Keratinocyte (primary cell): ENCODE measurements around the gene GCFC2. TPM values are rescaled to one million over a fixed set of nuclear protein-coding genes. Genes with fewer than 3 reads are reported as not detected.

Experiments
- DNase-seq: peaks from one replicate; pipeline ENCODE4 v3.0.0-alpha.2; 2011; ENCODE audit warnings: low read depth, missing footprints, low spot score
- FAIRE-seq: peaks from 2 replicates; lab custom pipeline; 2011; peaks lifted over from hg19 to GRCh38; lab: Jason Lieb, UNC
- H2AFZ ChIP-seq: 2 replicates; pipeline ENCODE4 v1.6.0; 2012; ENCODE audit warnings: low read length, control low read depth, inconsistent platforms; ENCODE audit not compliant: control insufficient read depth
- H3K27ac ChIP-seq: 2 replicates; pipeline ENCODE4 v1.5.1; 2011; ENCODE audit warnings: low read length; ENCODE audit not compliant: control insufficient read depth, insufficient read depth
- H3K27me3 ChIP-seq: 3 replicates; pipeline ENCODE4 v1.6.0; 2011; ENCODE audit warnings: low read length; ENCODE audit not compliant: control insufficient read depth, insufficient read depth; ENCODE audit errors: extremely low read depth
- H3K36me3 ChIP-seq, 2 experiments: 2 replicates in 1 of 2; 3 replicates in 1 of 2; pipeline ENCODE4 v1.5.1; 2011; ENCODE audit warnings: low read length in 2 of 2, mild to moderate bottlenecking in 1 of 2; ENCODE audit not compliant: control insufficient read depth in 2 of 2, insufficient read depth in 2 of 2; ENCODE audit errors: extremely low read depth in 1 of 2
- H3K4me1 ChIP-seq: 3 replicates; pipeline ENCODE4 v1.5.1; 2011; ENCODE audit warnings: low read length; ENCODE audit not compliant: control insufficient read depth, insufficient read depth; ENCODE audit errors: extremely low read depth
- H3K4me2 ChIP-seq: 3 replicates; pipeline ENCODE4 v1.6.0; 2011; ENCODE audit warnings: low read depth, low read length; ENCODE audit not compliant: control insufficient read depth, insufficient read depth; ENCODE audit errors: extremely low read depth
- H3K4me3 ChIP-seq, 3 experiments: fragments of 200-600 bp in 1 of 3; sonication (generic) in 1 of 3; 2 replicates in 2 of 3; 3 replicates in 1 of 3; pipeline ENCODE4 v1.5.1; 2011 to 2016; ENCODE audit warnings: low read length in 3 of 3, mild to moderate bottlenecking in 3 of 3, control low read depth in 2 of 3, inconsistent platforms in 1 of 3, low read depth in 1 of 3, mixed read lengths in 1 of 3, mixed run types in 1 of 3, moderate library complexity in 1 of 3; ENCODE audit not compliant: control insufficient read depth in 2 of 3, insufficient read depth in 2 of 3; ENCODE audit errors: extremely low read depth in 1 of 3
- H3K79me2 ChIP-seq: 2 replicates; pipeline ENCODE4 v1.6.0; 2012; ENCODE audit warnings: low read length; ENCODE audit not compliant: control insufficient read depth, insufficient read depth
- H3K9ac ChIP-seq: 3 replicates; pipeline ENCODE4 v1.6.0; 2011; ENCODE audit warnings: low read length; ENCODE audit not compliant: control insufficient read depth, insufficient read depth; ENCODE audit errors: extremely low read depth
- H3K9me1 ChIP-seq: 3 replicates; pipeline ENCODE4 v1.6.0; 2011; ENCODE audit warnings: low read length; ENCODE audit not compliant: control insufficient read depth, insufficient read depth; ENCODE audit errors: extremely low read depth
- H3K9me3 ChIP-seq: 2 replicates; pipeline ENCODE4 v1.5.1; 2012; ENCODE audit warnings: low read depth, low read length; ENCODE audit not compliant: control insufficient read depth
- H4K20me1 ChIP-seq: 3 replicates; pipeline ENCODE4 v1.6.0; 2011; ENCODE audit warnings: low read length; ENCODE audit not compliant: control insufficient read depth, insufficient read depth; ENCODE audit errors: extremely low read depth
- EZH2 ChIP-seq: IDR thresholded peaks from one replicate; pipeline ENCODE4 v1.6.1; 2012; ENCODE audit warnings: inconsistent platforms, mild to moderate bottlenecking, low read length, moderate library complexity
- dilution Hi-C: fragments of 300-500 bp; cut with MboI; formaldehyde crosslinking; loops from one replicate; pipeline ENCODE4 v1.7.0; 2020; ENCODE audit warnings: low sequenced_read_pairs; ENCODE audit not compliant: extremely low pct_ligation_motif_present
- polyA plus RNA-seq, 5 experiments: library from polyadenylated mRNA; depleted of rRNA in 3 of 5; stranded (reverse) in 3 of 5; stranded (forward) in 1 of 5; unstranded in 1 of 5; fragments of >200 nt; gene quantifications; 1 replicate in 1 of 5; 2 replicates in 3 of 5; 3 replicates in 1 of 5; pipeline versions ENCODE4 v1.2.1 to v1.2.3, GENCODE V29; 2011 to 2012; ENCODE audit warnings: missing spikeins in 2 of 5, low read depth in 1 of 5, low replicate concordance in 1 of 5
- TF ChIP-seq, protein P1 (sequence below), 3 experiments: IDR thresholded peaks in 1 of 3; conservative IDR thresholded peaks in 1 of 3; optimal IDR thresholded peaks in 1 of 3; 2 replicates in 2 of 3; 3 replicates in 1 of 3; pipeline versions ENCODE3 to v1.5.1; 2011; ENCODE audit warnings: low read length in 3 of 3, mild to moderate bottlenecking in 3 of 3, moderate library complexity in 2 of 3, control low read depth in 1 of 3, inconsistent platforms in 1 of 3; ENCODE audit not compliant: insufficient read depth in 2 of 3; ENCODE audit errors: extremely low read depth in 1 of 3

Gene GCFC2
- polyA plus RNA-seq, 1 donor (not counting 4 experiments of a cell fraction or from before 2014, with no cell fraction given), result 17.0 TPM

DNA sequence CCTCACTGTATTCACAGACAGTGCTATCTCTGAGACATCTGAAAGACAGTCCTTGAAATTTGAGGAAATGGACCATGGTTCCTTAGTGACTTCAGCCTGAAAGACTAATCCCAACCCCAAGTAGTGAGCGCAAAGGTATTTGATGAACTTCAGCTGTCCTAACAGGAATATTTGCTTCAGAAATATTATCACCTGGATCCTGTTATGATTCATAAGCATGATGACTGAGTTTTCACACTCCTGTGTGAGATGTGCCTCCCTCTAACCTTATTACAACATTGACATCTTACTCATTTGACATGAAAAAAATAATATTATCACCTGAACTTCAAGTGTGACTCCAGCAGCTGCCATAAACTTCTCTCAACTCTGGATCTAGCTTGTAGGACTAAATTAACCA is 75.8 kb downstream of the GCFC2 start:
- no peak for DNase-seq
- Histone ChIP-seq H3K36me3 (no peaks in the 10 kb centered on the region), H3K4me3 (no peak overlapping the region), H3K79me2 (no peaks in the 10 kb centered on the region), H3K9me1 (no peaks in the 10 kb centered on the region), H3K9ac (no peak overlapping the region), H3K4me1 (peaks cover 4% of the 10 kb centered on the region), H2AFZ (no peak overlapping the region), H3K9me3 (no peaks in the 10 kb centered on the region), H3K27ac (no peak overlapping the region), H4K20me1 (no peaks in the 10 kb centered on the region), H3K4me2 (no peak overlapping the region), H3K27me3 (peaks cover 8% of the 10 kb centered on the region)
- dilution Hi-C loops, result no loop called here
- peak; percentile 77 for FAIRE-seq
- TF ChIP-seq, protein P1, sequence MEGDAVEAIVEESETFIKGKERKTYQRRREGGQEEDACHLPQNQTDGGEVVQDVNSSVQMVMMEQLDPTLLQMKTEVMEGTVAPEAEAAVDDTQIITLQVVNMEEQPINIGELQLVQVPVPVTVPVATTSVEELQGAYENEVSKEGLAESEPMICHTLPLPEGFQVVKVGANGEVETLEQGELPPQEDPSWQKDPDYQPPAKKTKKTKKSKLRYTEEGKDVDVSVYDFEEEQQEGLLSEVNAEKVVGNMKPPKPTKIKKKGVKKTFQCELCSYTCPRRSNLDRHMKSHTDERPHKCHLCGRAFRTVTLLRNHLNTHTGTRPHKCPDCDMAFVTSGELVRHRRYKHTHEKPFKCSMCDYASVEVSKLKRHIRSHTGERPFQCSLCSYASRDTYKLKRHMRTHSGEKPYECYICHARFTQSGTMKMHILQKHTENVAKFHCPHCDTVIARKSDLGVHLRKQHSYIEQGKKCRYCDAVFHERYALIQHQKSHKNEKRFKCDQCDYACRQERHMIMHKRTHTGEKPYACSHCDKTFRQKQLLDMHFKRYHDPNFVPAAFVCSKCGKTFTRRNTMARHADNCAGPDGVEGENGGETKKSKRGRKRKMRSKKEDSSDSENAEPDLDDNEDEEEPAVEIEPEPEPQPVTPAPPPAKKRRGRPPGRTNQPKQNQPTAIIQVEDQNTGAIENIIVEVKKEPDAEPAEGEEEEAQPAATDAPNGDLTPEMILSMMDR (optimal IDR thresholded peaks at IDR 0.05 in 1 of 3, IDR thresholded peaks at IDR 0.05 in 1 of 3, conservative IDR thresholded peaks at IDR 0.05 in 1 of 3; ENCODE audit: extremely low read depth in 1 of 3, insufficient read depth in 2 of 3, low read length in 3 of 3), result no peak
- no peak for TF ChIP-seq EZH2

DNA sequence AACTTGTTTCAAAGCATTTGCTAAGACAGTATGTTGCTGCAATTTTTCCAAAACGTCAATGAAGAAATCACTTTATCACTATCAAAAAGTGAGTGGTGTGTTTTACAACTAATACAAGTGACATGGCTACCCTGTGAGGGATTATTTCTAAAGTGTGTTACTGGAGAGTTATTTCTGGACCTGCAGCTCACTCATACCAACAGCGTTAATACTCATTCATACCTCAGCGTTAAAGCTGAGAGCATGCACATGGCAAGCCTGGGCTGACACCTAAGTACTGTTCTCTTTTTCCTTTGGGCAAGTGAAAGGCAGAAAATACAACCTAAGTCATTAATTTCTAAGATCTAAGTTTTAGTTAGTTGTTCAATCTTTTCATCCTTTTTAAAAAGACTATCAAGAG is 77.1 kb downstream of the GCFC2 start:
- Histone ChIP-seq H3K27ac (no peak overlapping the region), H3K9me3 (no peaks in the 10 kb centered on the region), H2AFZ (no peak overlapping the region), H3K36me3 (no peaks in the 10 kb centered on the region), H3K9me1 (no peaks in the 10 kb centered on the region), H3K27me3 (peaks cover 8% of the 10 kb centered on the region), H3K4me3 (no peak overlapping the region), H3K4me1 (peaks cover 4% of the 10 kb centered on the region), H4K20me1 (no peaks in the 10 kb centered on the region), H3K4me2 (no peak overlapping the region), H3K9ac (no peak overlapping the region), H3K79me2 (no peaks in the 10 kb centered on the region)
- dilution Hi-C loops, result no loop called here
- DNase-seq (no peak), FAIRE-seq (no peak)
- TF ChIP-seq EZH2, result no peak
- TF ChIP-seq, protein P1 (optimal IDR thresholded peaks at IDR 0.05 in 1 of 3, IDR thresholded peaks at IDR 0.05 in 1 of 3, conservative IDR thresholded peaks at IDR 0.05 in 1 of 3; ENCODE audit: extremely low read depth in 1 of 3, insufficient read depth in 2 of 3, low read length in 3 of 3), result no peak
